GM18502 (cell line): ENCODE measurements around the gene DHRS1.

Source experiments
- ATAC-seq: cut with Tn5 transposase; IDR thresholded peaks from one replicate; pipeline ENCODE4 v1.9.1; 2021; ENCODE audit warnings: mild to moderate bottlenecking; ENCODE audit not compliant: unreplicated experiment, poor library complexity

The DHRS1 gene

GRCh38 chr14:24269368-24269767, 30.2 kb downstream of the DHRS1 start:
- no peak for ATAC-seq

- ATAC-seq = no peak
Observed at GRCh38 chr14:24268225-24268624, 31.4 kb downstream of the DHRS1 start.

DNA sequence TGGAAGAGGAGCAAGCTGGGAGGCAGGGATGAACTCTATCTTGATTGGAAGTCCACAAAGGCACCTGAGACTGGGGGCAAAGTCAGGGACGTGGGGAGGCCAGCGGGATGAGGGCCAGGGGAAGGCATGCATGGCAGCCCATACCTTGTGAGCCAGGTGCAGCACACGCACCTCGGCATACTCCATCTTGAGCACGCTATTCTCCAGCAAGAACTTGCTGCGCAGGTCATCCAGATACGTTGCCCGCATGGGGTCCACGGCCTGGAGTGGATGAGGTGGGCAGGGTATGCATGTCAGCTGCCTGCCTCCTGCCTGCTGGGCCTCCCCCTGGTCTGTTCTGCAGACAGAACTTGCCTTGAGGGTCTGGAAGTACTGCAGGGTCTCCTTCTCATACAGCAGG, 32.1 kb downstream of the DHRS1 start:
- ATAC-seq = no peak

GRCh38 chr14:24266344-24267244, 33.0 kb downstream of the DHRS1 start:
- no peak for ATAC-seq

DNA sequence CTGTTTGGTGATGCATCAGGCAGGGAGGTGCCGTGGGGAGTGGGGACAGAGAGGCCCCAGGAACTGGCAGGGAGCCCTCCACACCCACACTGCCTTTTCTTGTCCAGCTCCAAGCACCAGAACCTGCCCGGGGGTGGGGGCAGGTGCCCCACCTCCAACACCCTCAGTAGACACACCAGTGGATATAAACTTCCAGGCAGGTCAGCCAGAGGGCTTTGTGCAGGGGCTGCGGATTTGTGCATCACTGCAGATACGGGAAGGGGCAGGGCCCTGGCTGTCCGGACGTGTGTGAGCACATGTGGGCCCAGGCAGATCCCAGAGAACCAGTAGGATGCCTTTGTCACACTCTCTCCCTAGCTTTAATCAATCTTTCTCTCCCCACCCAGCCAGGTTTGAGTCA, 35.3 kb downstream of the DHRS1 start:
- ATAC-seq = no peak

- no peak for ATAC-seq
Observed at GRCh38 chr14:24263848-24264247, 35.7 kb downstream of the DHRS1 start.

- no peak for ATAC-seq
Observed at GRCh38 chr14:24262821-24263733, 36.5 kb downstream of the DHRS1 start, which contains the start of gene TGM1. Gene TGM1, minus strand, starts transcription at chr14:24263177. Its CDS starts 825 bp downstream, at chr14:24262352.

- no peak for ATAC-seq
Observed at GRCh38 chr14:24261969-24262327, 37.6 kb downstream of the DHRS1 start.

DNA sequence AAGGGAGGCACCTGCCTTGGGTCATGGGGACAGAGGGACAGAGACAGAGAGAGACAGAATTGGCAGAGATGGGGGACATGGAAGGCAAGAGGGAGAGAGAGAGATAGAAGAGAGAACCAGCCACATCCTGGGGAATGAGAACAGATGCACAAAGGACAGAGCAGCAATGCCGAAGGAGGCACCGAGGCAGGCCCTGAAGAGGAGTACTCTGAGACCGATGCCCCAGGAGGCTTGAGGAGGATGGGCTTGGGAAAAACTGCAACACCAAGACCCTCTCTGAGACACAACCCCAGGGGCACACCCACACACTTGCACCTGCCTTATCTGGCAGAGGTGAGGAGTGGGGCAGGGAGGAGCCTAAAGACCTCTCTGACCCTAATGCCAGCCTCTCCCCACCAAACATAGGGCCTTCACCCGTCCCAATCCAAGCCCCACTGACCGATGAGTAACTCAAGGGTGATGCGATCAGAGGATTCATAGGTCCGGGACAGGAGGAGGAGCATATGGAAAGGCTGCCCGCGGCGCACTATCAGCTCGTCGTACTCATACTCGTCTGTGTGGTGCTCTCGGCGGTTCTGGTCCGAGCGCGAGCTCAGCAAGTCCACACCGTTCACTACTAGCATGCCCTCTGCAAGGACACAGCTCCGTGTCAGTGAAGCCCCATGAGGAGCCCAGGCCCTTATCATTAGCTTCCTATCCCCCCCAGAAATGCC, 38.2 kb downstream of the DHRS1 start:
- ATAC-seq = no peak

- ATAC-seq = no peak
Observed at GRCh38 chr14:24260780-24261157, 38.8 kb downstream of the DHRS1 start.

GRCh38 chr14:24260026-24260779, 39.4 kb downstream of the DHRS1 start:
- no peak for ATAC-seq

GRCh38 chr14:24259282-24260025, 40.1 kb downstream of the DHRS1 start:
- ATAC-seq = no peak

DNA sequence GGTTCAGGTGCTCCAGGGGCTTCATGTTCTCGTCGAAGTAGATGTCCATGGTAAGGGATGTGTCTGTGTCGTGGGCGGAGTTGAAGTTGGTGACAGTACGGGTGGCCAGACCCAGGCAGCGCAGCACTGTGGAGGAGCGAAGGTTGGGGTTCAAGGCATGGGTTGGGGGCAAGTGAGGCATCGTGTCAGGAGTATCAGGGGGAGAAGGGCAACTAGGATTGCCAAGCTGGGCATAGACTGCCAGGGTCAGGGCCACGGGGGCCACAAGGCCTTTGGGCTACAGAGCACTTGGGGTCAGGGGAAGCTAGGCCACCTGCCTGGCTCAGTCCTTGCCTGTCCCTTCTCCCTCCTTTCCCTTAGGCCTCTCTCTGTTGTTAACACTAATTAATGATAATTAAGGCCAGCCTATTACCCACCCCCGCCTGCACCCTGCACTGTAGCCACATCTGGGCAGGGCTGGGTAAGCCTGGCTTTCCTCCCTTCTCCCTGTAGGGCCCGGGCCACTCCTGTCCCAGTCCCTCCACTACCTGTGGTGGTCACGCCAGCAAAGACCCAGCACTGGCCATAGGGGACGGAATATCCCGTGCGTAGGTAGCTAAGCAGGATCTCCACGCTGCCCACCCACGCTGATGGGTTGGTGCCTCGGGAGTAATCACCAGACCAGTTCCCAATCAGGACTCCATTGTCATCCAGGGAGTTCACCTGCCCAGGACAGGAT, 40.9 kb downstream of the DHRS1 start:
- no peak for ATAC-seq

- no peak for ATAC-seq
Observed at GRCh38 chr14:24258119-24258518, 41.5 kb downstream of the DHRS1 start.

GRCh38 chr14:24256960-24257359, 42.6 kb downstream of the DHRS1 start:
- ATAC-seq = no peak

DNA sequence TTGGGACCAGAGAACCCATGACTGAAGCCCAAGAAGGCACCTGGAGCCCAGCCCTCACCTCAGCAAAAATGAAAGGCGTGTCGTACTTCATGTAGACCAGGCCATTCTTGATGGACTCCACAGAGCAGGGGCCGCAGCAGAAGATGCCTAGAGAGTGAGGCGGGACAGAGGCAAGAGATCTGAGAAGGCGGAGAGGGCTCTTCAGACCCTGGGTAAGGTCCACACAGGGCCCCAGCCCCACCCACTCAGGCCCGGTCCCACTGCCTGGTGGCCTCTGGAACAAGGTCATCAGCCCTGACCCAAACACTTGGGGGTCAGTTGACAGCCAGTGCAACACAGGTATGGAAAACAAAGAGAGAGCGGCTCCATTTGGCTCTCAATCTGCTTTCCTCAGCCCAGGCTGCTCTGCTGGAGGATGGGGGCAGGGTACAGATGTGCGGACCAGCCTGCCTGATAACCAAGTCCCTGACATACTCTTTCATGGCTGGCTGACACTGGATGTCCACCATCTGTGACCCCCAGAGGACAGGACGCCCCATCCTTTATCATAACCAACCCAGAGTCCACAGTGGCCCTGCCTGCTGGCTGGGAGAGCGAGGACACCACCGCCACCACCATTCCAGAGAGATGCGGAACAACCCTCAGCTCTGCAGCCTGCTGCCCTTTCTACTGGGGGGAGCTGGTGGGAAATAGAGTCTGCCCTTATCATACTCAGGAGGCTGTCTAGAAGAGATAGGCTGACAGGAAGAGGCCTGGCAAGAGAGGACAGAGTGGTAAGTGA, 43.5 kb downstream of the DHRS1 start:
- no peak for ATAC-seq

- no peak for ATAC-seq
Observed at GRCh38 chr14:24255438-24255837, 44.1 kb downstream of the DHRS1 start.
